ENCODE results near the gene COPG1.

COPG1 gene

GRCh38 chr3:129313665-129314385, 64.4 kb downstream of the COPG1 start:
- no peak for DNase-seq (ENCODE audit: low read depth in 2 of 2)

- DNase-seq (ENCODE audit: low read depth in 2 of 2), result peak; percentile 68 to 71
Measured at GRCh38 chr3:129314386-129315222, 65.2 kb downstream of the COPG1 start.

- DNase-seq (ENCODE audit: low read depth in 2 of 2), result no peak
Measured at GRCh38 chr3:129315223-129315997, 66.0 kb downstream of the COPG1 start.

GRCh38 chr3:129315998-129316247, 66.5 kb downstream of the COPG1 start:
- DNase-seq (ENCODE audit: low read depth in 2 of 2), result no peak

- peak; percentile 62 to 66 for DNase-seq (ENCODE audit: low read depth in 2 of 2)
Measured at GRCh38 chr3:129316248-129317013, 67.0 kb downstream of the COPG1 start.

- no peak for DNase-seq (ENCODE audit: low read depth in 2 of 2)
Measured at GRCh38 chr3:129317014-129317771, 67.8 kb downstream of the COPG1 start.

- DNase-seq (ENCODE audit: low read depth in 2 of 2), result no peak
Measured at GRCh38 chr3:129317848-129318247, 68.4 kb downstream of the COPG1 start.

- DNase-seq (ENCODE audit: low read depth in 2 of 2), result no peak
Measured at GRCh38 chr3:129318921-129319320, 69.5 kb downstream of the COPG1 start.

- DNase-seq (ENCODE audit: low read depth in 2 of 2), result no peak
Measured at GRCh38 chr3:129320261-129320660, 70.9 kb downstream of the COPG1 start.

GRCh38 chr3:129320825-129321487, 71.5 kb downstream of the COPG1 start:
- DNase-seq (ENCODE audit: low read depth in 2 of 2), result no peak

- DNase-seq (ENCODE audit: low read depth in 2 of 2), result no peak
Measured at GRCh38 chr3:129321887-129322286, 72.5 kb downstream of the COPG1 start.

GRCh38 chr3:129323651-129324294, 74.4 kb downstream of the COPG1 start:
- no peak for DNase-seq (ENCODE audit: low read depth in 2 of 2)

- no peak for DNase-seq (ENCODE audit: low read depth in 2 of 2)
Measured at GRCh38 chr3:129324855-129325254, 75.4 kb downstream of the COPG1 start.

- no peak for DNase-seq (ENCODE audit: low read depth in 2 of 2)
Measured at GRCh38 chr3:129325383-129325782, 76.0 kb downstream of the COPG1 start.

GRCh38 chr3:129326138-129326537, 76.7 kb downstream of the COPG1 start:
- no peak for DNase-seq (ENCODE audit: low read depth in 2 of 2)

- DNase-seq (ENCODE audit: low read depth in 2 of 2), result no peak
Measured at GRCh38 chr3:129326595-129326994, 77.2 kb downstream of the COPG1 start.
